HG03520 (cell line): ENCODE measurements around the gene MAP2K5.
"Not testable (repeated sequence)": the region's sequence is repeated elsewhere in the genome, so short reads cannot be mapped to it uniquely, and the experiment has no call there.

ENCODE experiments used
- ATAC-seq: cut with Tn5 transposase; IDR thresholded peaks from one replicate; pipeline ENCODE4 v1.9.1; 2021; ENCODE audit warnings: mild to moderate bottlenecking, moderate library complexity; ENCODE audit not compliant: unreplicated experiment

Gene MAP2K5

DNA sequence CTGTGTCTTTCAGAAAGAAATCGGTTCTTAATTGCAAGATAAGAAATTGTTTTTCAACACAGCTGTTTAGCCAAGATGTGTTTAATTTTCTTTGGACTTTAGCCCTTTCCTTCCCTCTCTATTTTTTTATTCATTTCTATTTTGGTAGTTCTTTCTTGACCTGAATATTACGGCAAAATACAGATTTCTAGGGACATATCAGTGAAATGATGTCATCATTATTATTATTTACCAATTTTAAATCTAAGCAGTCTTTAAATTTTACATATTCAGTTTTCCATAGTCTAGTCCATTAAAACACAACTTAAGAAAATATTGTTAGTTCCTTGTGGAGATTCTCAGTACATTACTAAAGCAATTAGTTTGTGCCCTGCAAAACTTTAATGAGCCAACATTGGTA, 104.3 kb downstream of the MAP2K5 start:
- no peak for ATAC-seq

GRCh38 chr15:67652586-67652985, 110.1 kb downstream of the MAP2K5 start:
- ATAC-seq: no peak

DNA sequence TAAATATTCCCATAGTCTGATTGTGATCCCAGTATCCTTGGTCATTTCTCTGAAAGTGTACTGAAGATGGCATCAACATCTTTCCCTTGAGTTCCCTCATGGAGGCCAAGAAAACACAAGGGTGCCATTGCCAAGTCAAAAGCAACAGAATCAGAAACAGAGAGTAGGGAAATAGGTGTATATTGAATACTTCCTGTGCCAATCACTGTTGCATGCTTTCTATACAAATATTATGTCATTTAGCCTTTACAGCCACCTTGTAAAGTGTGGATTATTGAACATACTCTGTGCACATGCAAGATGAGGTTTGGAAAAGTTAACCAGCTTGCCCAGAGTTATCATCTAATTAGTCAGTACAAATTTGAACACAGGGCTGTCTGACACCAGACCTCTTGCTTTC, 117.9 kb downstream of the MAP2K5 start:
- no peak for ATAC-seq

DNA sequence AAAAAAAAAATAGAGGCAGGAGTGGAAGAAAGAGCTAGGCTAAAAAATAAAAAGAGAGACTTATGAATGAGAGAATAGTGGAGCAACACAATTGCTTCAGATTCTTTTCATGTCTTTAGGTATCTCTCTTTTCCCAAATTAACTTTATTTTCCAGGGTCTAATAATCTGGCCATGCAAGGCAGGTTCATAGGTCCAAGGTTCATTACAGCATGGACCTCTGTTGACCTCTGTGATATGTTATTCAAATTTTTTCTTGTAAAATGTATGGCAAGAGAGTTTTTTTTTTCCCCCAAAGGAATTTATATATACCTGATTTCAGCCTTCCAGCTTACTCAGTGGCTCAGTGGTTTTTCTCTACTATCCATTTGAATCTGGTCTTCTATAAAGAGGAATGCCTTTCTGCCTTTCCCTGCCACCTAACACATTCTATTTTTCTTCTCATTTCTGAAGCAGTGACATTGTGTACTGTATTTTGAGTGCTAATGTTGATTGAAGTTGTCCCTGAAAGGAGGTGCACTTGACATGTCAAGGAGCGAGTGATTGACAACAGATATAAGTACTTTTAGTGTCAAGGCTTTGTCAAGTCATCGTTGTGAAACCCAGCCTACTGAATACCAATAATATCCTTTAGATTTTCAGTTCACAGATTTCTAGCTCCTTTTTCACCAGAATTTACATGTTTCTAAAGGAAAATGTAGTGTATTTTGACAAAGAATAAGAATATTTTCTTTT, 118.5 kb downstream of the MAP2K5 start:
- ATAC-seq: no peak

- no peak for ATAC-seq
These were observed 128.3 kb downstream of the MAP2K5 start for GRCh38 chr15:67670647-67671305.

GRCh38 chr15:67672834-67673233, 130.3 kb downstream of the MAP2K5 start:
- ATAC-seq: not testable (repeated sequence)

DNA sequence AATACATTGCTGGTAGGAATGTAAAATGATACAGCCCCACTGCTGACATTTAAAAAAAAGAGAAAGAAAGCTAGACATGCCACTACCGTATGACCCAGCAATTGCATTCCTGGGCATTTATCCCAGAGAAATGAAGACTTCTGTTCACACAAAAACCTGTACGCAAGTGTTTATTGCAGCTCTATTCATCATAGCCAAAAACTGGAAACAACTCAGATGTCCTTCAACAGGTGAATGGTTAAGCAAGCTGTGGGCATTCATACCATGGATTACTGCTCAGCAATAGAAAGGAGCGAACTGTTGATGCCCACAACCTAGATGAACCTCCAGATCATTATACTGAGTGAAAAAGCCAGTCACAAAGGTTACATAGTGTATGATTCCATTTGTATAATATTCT, 132.5 kb downstream of the MAP2K5 start:
- no peak for ATAC-seq

DNA sequence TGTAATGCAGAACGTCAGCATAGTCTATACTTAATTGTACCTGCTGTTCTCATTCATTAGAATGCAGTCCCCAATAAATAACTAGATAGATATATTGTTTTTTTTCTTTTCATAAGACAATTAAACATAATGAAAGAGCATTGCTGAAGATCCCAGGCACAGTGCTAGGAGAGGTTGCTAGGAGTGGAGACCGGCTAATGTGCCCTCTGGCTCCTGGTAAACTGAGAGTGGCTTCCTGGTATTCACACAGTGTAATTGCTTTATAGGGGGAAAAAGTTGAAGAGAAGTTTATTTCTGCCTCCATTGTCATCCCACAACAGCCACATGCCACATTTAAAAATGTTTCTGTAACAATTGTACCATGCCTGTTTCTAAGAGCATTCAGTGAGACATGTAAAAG, 135.6 kb downstream of the MAP2K5 start:
- no peak for ATAC-seq

DNA sequence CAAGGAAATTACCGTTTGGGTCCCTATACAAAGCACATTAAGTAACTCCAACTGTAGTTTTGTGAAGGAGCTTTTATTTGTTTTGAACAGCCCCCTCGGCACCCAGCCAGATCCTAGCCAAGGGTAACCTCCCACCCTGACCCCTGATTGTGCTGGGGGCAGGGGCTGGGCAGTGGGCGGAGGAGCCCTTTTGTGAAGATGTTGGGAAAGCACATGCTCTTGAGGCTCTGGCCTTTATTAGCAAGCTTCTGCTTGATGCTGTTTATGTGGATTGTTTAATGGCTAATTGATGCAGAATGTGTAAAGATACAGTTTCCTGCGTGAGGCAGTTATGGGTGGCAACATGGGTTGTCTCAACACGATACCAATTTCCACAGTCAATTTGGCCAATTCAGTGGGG, 136.5 kb downstream of the MAP2K5 start:
- ATAC-seq: no peak

- no peak for ATAC-seq
These were observed 138.1 kb downstream of the MAP2K5 start for GRCh38 chr15:67680641-67681040.

- no peak for ATAC-seq
These were observed 142.6 kb downstream of the MAP2K5 start for GRCh38 chr15:67685008-67685599.

GRCh38 chr15:67685716-67686115, 143.2 kb downstream of the MAP2K5 start:
- no peak for ATAC-seq

- ATAC-seq: no peak
These were observed 148.4 kb downstream of the MAP2K5 start for GRCh38 chr15:67690936-67691335.

GRCh38 chr15:67691450-67691849, 148.9 kb downstream of the MAP2K5 start:
- no peak for ATAC-seq

- ATAC-seq: no peak
These were observed 150.1 kb downstream of the MAP2K5 start for GRCh38 chr15:67692573-67692972.

DNA sequence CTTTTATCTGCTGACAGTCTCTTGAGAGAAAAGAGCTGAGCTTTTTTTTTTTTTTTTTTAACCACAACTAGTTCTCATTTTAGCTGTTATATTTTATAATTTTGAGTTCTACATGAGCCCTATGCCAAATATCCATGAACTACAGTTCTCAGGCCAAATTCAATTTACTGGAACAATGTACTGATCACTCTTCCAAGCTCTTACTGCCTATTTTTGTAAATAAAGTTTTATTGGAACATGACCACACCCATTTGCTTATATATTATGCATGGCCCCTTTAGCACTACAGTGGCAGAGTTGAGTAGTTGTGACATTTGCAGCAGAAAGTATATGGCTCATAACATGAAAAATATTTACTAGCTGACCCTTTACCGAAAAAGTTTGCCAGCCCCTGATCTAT, 153.6 kb downstream of the MAP2K5 start:
- ATAC-seq: no peak

DNA sequence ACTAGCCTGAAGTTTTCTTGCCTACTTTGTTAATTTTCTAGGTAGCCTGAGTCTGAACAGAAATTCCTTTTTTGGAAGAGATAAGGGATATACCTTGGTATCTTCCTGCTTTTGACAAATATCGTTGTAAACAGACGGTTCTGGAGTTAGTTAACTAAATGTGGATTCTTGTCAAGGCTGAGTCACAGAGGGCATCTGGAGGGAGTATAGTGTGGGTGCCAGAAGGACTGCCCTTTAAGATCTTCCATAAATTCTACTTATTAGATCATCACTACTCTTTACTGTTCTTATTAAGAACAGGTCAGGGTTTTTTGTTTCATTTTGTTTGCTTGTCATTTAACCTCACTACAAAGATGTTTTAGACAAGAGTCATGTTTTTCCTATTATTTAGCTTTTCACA, 157.5 kb downstream of the MAP2K5 start:
- ATAC-seq: no peak

- no peak for ATAC-seq
These were observed 159.2 kb downstream of the MAP2K5 start for GRCh38 chr15:67701669-67702068.

DNA sequence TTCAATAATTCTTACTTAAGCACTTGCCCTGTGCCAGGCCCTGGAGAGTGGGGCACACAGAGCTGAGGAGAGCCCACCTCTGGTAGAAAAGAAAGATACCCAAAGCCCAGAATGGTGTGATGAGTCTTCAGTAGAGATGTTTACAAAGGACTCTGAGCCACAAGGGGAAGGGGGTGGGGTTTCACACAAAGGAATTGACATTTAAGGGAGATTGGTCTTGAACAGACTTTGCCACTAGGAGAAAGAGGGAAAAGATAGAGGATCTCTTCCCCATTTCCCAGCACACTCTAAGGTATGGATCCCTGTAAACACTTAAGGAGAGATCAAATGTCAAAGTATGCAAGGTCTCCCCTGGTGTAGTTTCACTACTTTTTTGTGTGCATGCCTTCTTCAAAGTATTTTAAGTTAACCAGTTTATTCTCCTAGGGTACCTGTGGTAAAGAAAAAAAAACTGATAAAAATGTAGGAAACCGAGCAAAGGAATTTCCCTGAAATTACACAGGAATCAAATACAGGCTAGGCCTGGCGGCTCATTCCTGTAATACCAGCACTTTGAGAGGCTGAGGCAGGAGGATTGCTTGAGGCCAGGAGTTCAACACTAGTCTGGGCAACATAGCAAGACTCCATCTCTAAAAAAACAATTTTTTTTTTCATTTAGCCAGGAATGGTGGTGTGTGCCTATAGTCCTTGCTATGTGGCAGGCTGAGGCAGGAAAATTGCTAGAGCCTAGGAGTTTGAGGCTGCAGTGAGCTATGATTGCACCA, 165.2 kb downstream of the MAP2K5 start:
- ATAC-seq: no peak

- ATAC-seq: no peak
These were observed 166.0 kb downstream of the MAP2K5 start for GRCh38 chr15:67708500-67708899.

DNA sequence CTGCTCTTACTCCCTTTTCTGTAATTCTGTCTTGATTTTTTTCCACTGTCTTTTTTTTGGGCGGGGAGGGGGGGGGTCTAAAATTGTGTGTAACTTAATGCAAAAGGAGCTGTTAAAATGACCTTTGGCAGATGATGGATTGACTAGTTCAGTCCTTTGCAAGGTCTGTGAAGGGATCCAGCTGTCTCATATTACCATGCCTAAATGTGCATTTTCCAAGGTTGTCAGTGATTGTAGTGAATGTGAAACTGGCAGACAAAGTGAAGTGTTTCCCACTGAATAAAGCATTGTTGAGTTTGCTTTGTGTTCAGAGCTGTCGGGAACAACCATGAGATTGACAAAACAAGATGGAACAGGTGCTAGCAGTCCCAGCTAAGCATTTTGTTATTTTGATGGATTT, 172.7 kb downstream of the MAP2K5 start:
- ATAC-seq: no peak

DNA sequence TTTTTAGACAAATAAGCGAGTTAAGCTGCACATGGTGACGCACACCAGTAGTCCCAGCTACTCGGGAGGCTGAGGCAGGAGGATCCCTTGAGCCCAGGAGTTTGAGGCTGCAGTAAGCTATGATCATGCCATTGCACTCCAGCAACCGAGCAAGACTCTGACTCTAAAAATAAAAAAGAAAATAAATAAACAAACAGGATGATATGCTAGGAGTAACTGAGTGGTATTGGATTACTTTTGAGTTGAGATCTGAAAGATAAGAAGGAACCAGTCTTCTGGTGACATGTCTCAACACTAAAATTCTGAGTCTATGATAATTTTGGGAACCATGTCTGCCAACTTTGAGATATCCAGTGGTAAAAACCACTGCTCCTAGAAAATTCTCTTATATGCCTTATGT, 173.7 kb downstream of the MAP2K5 start:
- ATAC-seq: no peak
